GM13976 (cell line): ENCODE data around the gene MISP3.
A peak's percentile ranks its signal among the peaks of the same experiment; 100 is the strongest.

Experiments used
- DNase-seq: peaks from one replicate; pipeline ENCODE4 v3.0.0; 2012; ENCODE audit warnings: low spot score
- in situ Hi-C: fragments of 300-500 bp; cut with MboI; formaldehyde crosslinking; loops from one replicate; pipeline ENCODE4 v1.12.0; 2022; ENCODE audit warnings: low sequenced_read_pairs, mixed read lengths, inconsistent platforms; ENCODE audit not compliant: unreplicated experiment
- TF ChIP-seq, protein P1 (sequence below): IDR thresholded peaks from 2 replicates; pipeline ENCODE4 v1.5.1; 2012; ENCODE audit warnings: borderline replicate concordance, mild to moderate bottlenecking; ENCODE audit not compliant: insufficient read depth; ENCODE audit errors: extremely low read depth, missing control alignments, control extremely low read depth

The MISP3 gene

GRCh38 chr19:14059093-14059480 is 13.5 kb upstream of the MISP3 start:
- TF ChIP-seq, protein P1, sequence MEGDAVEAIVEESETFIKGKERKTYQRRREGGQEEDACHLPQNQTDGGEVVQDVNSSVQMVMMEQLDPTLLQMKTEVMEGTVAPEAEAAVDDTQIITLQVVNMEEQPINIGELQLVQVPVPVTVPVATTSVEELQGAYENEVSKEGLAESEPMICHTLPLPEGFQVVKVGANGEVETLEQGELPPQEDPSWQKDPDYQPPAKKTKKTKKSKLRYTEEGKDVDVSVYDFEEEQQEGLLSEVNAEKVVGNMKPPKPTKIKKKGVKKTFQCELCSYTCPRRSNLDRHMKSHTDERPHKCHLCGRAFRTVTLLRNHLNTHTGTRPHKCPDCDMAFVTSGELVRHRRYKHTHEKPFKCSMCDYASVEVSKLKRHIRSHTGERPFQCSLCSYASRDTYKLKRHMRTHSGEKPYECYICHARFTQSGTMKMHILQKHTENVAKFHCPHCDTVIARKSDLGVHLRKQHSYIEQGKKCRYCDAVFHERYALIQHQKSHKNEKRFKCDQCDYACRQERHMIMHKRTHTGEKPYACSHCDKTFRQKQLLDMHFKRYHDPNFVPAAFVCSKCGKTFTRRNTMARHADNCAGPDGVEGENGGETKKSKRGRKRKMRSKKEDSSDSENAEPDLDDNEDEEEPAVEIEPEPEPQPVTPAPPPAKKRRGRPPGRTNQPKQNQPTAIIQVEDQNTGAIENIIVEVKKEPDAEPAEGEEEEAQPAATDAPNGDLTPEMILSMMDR = peak; percentile 71
- DNase-seq = peak; percentile 84
- in situ Hi-C loops = loop anchor here (25.0 kb wide), 1 partner anchor 447 kb away; no protein-coding TSS in a partner anchor

- in situ Hi-C loops = loop anchor here (25.0 kb wide), 1 partner anchor 447 kb away; no protein-coding TSS in a partner anchor
- TF ChIP-seq, protein P1 = no peak
- peak; percentile 11 for DNase-seq
These were observed 12.9 kb upstream of the MISP3 start for GRCh38 chr19:14059652-14060155.

- DNase-seq = no peak
- in situ Hi-C loops = loop anchor here (25.0 kb wide), 1 partner anchor 449 kb away; no protein-coding TSS in a partner anchor
- TF ChIP-seq, protein P1 = no peak
These were observed 11.4 kb upstream of the MISP3 start for GRCh38 chr19:14061081-14061749.

DNA sequence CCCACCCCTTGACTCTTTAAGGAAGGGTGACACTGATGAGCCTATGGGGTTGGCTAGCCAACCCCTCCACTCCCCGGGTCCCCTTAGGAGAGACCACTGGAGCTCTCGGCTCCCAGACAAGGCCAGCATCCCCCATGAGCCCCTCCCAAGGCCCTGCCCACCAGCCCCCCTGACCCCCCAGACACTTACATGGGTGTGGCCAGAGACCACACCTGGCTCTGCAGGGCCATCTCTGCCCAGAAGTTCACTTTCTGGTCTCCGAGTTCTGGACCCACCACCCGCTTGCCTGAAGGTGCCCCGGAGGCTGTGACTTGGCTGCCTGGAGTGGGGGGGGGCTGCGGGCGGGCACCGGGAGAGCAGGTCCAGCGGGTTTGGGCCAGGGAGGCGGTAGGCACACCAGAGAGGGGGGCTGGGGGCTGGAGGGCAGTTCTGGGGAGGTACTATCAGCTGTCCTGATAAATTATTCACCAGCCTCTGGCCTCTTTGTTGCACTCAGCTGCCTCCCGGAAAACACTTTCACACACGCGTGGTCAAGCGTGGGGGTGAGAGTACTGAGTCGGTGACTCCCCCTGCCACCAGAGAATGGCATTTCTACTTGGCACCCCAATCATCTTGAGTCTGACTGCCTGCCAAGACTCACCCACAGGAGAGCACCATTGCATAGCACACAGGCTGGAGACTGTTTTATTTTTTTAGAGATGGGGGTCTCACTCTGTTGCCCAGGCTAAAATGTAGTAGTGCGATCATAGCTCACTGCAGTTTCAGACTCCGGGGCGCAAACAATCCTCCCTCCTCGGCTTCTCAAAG is 10.6 kb upstream of the MISP3 start, which contains the start of gene PALM3:
PALM3 (minus strand) TSS at position 326 of the 807 bp plus-strand sequence; CDS start at position 230, 96 bp downstream.
- TF ChIP-seq, protein P1 = no peak
- in situ Hi-C loops = loop anchor here (25.0 kb wide), 1 partner anchor 450 kb away; no protein-coding TSS in a partner anchor
- DNase-seq = no peak

- TF ChIP-seq, protein P1 = no peak
- in situ Hi-C loops = loop anchor here (25.0 kb wide), 1 partner anchor 450 kb away; no protein-coding TSS in a partner anchor
- DNase-seq = no peak
These were observed 10.1 kb upstream of the MISP3 start for GRCh38 chr19:14062558-14062855.

DNA sequence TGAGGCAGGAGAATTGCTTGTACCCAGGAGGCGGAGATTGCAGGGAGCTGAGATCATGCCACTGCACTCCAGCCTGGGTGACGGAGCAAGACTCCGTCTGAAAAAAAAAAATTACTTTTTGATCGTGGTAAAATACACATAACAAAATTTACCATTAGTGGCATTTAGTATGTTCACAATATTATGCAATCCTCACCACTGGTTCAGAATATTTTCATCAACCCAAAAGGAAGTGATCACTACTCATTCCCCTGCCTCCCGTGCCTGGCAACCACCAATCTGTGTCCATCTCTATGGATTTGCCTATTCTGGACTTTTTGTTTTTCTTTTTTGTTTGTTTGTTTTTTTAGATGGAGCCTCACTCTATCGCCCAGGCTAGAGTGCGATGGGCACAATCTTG is 9.5 kb upstream of the MISP3 start:
- DNase-seq = no peak
- TF ChIP-seq, protein P1 = no peak
- in situ Hi-C loops = loop anchor here (25.0 kb wide), 1 partner anchor 451 kb away; no protein-coding TSS in a partner anchor
